HG02840 (cell line): ENCODE data around the gene SMARCAL1.

Source experiments
- ATAC-seq: cut with Tn5 transposase; IDR thresholded peaks from one replicate; pipeline ENCODE4 v1.9.1; 2021; ENCODE audit warnings: mild to moderate bottlenecking, moderate library complexity, moderate number of reproducible peaks; ENCODE audit not compliant: unreplicated experiment, low FRiP score

Gene SMARCAL1

GRCh38 chr2:216392018-216392562 lies 20.2 kb upstream of the SMARCAL1 start:
- ATAC-seq = no peak

- no peak for ATAC-seq
Measured at GRCh38 chr2:216392945-216393840, 19.1 kb upstream of the SMARCAL1 start.

- no peak for ATAC-seq
Measured at GRCh38 chr2:216394881-216395280, 17.4 kb upstream of the SMARCAL1 start.

GRCh38 chr2:216399621-216400020 lies 12.7 kb upstream of the SMARCAL1 start:
- ATAC-seq = no peak

GRCh38 chr2:216402751-216403150 lies 9.5 kb upstream of the SMARCAL1 start:
- ATAC-seq = no peak

GRCh38 chr2:216404010-216404618 lies 8.2 kb upstream of the SMARCAL1 start:
- ATAC-seq = no peak

- ATAC-seq = no peak
Measured at GRCh38 chr2:216405588-216405987, 6.7 kb upstream of the SMARCAL1 start.

GRCh38 chr2:216406826-216407225 lies 5.5 kb upstream of the SMARCAL1 start:
- ATAC-seq = no peak

GRCh38 chr2:216408426-216409290 lies 3.6 kb upstream of the SMARCAL1 start:
- ATAC-seq = no peak

- ATAC-seq = no peak
Measured at GRCh38 chr2:216410550-216410949, 1.7 kb upstream of the SMARCAL1 start.

- no peak for ATAC-seq
Measured at GRCh38 chr2:216413882-216414281, 1.6 kb downstream of the SMARCAL1 start.

GRCh38 chr2:216414772-216415319 lies 2.6 kb downstream of the SMARCAL1 start:
- ATAC-seq = no peak

- no peak for ATAC-seq
Measured at GRCh38 chr2:216415541-216415940, 3.3 kb downstream of the SMARCAL1 start.

- no peak for ATAC-seq
Measured at GRCh38 chr2:216416571-216417307, 4.5 kb downstream of the SMARCAL1 start.

GRCh38 chr2:216418981-216419380 lies 6.7 kb downstream of the SMARCAL1 start:
- no peak for ATAC-seq

- no peak for ATAC-seq
Measured at GRCh38 chr2:216420367-216421101, 8.2 kb downstream of the SMARCAL1 start.

GRCh38 chr2:216423071-216423470 lies 10.8 kb downstream of the SMARCAL1 start:
- ATAC-seq = no peak

GRCh38 chr2:216424274-216424673 lies 12.0 kb downstream of the SMARCAL1 start:
- no peak for ATAC-seq
